CD1c-positive myeloid dendritic cell (primary cell): ENCODE measurements around the gene CCDC116.
A peak's percentile ranks its signal among the peaks of the same experiment; 100 is the strongest.
"Not testable (repeated sequence)": the region's sequence is repeated elsewhere in the genome, so short reads cannot be mapped to it uniquely, and the experiment has no call there.

Source experiments
- DNase-seq: peaks from one replicate; pipeline ENCODE4 v3.0.0-alpha.2; 2016; ENCODE audit errors: extremely low spot score

Gene CCDC116

DNA sequence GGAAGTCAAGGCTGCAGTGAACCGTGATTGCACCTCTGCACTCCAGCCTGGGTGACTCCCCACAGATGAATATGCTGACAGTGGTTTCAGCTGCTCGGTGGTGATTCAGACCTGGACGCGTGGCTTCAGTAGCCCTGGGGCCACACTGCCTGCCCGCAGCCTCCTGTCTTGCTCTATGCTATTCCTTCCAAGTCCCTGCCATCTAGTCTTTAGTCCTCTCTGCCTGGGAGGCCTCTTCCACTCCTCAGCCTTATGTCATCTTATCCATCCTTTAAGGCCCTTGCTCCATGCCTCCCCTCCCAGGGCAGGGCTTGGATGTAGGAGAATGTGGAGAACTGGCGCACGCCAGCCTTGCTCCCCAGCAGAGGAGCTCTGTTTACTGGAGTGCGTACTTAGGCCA, 25.8 kb upstream of the CCDC116 start:
- DNase-seq = no peak

DNA sequence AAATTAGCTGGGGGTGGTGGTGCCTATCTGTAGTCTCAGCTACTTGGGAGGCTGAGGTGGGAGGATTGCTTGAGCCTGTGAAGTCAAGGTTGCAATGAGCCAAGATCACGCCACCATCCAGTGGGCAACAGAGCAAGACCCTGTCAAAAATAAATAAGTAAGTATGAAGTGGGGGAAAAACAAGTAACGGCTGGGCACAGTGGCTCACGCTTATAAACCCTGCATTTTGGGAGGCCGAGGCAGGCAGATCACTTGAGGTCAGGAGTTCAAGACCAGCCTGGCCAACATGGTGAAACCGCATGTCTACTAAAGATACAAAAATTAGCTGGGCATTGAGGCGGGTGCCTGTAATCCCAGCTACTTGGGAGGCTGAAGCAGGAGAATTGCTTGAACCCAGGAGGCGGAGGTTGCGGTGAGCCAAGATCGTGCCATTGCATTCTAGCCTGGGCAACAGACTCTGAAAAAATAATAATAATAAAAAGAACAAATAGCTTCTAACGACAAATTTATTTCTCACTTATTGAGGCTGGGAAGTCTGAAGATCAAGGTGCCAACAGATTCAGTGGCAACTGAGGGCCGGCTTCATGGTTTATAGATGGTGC, 22.9 kb upstream of the CCDC116 start:
- not testable (repeated sequence) for DNase-seq

DNA sequence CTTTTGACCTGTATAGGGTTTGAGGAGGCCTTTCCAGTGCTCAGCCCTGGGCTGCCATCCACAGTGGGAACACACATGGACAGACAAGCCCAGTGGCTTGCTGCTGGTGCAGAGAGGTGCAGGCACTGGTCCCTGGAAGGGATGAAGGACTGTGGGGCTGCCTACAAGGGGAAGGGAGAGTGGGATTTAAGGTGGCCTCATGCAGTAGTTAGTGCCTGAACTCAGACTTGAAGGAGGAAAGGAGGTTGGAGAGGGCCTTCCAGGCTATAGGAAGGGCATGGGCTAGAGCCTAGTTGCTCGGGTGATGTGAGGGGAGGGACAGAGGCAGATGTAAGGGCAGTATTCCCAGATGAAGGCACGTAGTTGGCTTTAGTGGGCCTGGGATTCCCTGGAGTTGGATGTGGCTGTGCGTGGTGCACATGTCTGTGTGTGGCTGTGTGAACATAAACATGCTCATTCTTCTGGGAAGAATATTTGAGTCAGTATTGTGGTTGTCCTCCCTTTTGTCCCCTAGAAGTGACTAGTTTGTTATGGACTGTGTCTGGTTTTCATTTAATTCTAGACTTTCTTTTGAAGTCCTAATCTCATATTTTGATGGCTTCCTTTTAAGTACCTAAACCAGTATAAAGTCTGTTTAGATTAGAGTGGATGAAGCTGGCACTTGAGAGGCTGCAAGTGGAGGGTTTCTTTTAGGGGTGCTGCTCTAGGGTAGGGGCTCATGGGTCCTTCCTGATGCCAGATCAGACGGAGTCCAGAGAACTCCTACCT, 21.2 kb upstream of the CCDC116 start:
- DNase-seq = no peak

DNA sequence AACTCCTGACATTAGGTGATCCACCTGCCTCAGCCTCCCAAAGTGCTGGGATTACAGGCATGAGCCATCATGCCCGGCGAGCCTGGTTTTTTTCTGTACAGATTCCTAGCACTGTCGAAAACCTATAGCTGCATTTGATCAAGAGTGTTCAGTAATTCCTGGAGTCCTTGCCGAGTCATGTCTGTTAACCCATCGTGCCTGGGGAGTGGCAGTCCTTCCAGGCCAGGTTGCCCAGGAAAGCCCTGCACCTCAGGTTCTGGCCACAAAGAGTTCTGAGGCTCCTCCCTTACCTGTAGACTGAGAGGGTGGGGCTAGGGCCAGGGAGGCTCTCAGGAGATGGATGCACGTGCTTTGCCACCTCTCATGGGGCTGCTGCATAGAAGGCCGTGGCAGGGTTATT, 19.7 kb upstream of the CCDC116 start:
- no peak for DNase-seq

DNA sequence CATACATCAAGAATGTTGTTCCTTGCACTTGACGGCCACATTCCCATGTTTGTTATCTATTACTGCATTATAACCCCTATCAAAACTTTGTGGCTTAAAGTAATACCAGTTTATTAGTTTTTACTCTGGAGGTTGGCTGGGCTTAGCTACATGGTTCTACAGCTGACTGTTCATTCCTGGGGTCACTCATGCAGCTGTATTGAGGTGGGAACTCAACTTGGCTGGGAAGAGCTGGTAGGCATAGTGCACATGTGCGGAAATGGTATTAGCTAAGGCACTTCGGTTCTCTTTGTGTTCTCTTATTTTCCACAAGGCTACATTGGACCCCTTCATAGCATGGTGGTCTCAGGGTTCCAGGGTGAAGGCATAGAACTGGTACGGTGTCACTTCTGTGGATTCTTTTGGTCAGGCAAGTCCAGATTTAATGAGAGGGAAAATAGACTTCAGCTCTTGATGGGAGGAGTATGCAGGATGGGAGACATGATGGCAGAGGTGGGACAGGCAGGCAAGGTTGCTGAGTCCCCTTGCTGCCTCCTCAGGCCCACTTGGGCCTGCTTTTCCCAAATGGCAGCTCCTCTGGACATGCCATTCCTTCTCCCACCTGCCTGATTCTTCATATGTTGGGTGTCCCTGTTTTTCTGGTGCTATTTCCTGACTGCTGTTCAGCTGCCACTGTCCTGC, 18.9 kb upstream of the CCDC116 start:
- no peak for DNase-seq

DNA sequence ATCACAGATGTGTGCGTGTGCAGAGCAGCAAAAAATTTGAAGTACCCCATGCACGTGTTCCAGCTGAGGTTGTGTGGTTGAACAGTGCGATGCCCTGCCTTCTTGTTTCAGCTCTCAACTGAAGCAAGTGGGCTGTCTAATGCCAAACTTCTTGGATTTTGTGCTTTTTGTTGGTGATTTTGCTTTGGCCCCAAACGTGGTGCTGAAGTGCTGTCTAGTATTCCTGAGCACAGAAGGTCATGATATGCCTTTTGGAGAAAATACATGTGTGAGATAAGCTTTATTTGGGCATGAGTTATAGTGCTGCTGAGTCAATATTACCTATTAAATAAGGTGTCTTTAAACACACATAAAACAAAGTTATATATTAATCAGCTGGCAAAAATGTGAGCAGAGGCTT, 16.8 kb upstream of the CCDC116 start:
- no peak for DNase-seq

DNA sequence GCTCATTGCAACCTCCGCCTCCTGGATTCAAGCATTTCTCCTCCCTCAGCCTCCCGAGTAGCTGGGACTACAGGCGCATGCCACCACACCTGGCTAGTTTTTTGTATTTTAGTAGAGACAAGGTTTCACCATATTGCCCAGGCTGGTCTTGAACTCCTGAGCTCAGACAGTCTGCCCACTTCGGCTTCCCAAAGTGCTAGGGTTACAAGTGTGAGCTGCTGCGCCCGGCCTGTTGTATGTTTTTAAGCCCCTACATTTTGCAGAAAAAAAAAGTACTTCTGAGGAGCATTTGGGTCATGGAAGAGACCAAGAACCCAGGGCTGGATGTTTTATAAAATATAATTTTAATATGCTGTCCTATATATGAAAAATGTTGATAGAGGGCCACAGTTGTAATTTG, 15.2 kb upstream of the CCDC116 start:
- DNase-seq = not testable (repeated sequence)

DNA sequence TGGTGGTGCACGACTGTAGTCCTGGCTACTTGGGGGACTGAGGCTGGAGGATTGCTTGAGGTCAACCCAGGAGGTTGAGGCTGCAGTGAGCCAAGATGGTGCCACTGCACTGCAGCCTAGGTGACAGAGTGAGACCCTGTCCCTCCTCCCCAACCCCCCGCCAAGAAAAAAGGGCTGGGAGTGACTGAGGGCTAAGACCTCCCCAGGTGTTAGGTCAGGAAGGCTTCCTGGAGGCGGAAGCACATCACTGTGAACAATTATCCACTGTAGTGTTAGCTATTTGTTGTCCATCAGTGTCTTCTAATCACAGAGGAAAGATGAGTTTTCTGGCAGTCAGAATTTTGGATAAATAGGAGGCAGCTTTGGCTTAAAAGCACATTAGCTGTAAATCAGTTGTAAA, 11.5 kb upstream of the CCDC116 start:
- no peak for DNase-seq

DNA sequence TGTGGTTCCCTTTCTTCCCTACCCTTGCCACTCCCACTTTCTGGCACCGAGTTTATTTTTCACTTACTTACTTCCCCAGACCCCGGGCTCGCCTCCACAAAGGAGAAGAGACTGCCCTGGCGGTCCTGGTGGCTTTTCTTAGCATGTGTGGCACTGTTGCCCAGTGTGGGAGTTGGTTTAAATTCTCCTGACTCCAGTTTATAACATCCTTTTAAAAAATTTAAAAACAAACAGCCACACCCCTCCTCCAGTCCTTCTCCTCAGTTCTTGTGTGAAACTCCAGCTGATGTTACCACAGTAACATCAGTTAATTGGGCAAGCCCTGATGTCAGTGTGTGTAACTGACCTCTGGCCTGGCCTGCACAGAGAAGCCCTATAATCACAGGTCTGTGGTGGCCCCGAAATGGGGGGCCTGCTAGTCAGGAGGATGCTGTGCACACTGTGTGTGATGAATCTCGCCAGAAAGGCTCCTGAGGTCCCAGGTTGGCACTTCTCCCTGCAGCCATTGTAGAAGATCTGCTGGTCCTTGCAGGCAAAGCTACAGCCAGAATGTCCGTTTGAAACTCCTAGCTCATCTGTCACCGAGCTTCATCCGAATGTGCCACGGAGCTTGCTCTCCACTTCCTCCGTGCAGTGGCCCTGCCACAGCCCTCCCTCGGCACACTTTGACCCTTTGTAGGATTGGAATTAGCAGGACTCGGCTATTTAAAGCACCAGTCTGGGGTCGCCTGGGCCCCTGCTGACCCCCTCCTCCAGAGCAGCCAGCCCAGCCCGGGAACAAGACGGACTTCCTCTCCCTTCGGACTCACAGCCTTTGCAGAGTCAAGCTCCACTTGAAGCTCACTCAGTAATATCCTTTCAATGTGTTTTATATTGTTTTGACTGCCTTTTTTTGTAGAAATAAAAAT, 10.3 kb upstream of the CCDC116 start:
- peak; percentile 91 for DNase-seq

DNA sequence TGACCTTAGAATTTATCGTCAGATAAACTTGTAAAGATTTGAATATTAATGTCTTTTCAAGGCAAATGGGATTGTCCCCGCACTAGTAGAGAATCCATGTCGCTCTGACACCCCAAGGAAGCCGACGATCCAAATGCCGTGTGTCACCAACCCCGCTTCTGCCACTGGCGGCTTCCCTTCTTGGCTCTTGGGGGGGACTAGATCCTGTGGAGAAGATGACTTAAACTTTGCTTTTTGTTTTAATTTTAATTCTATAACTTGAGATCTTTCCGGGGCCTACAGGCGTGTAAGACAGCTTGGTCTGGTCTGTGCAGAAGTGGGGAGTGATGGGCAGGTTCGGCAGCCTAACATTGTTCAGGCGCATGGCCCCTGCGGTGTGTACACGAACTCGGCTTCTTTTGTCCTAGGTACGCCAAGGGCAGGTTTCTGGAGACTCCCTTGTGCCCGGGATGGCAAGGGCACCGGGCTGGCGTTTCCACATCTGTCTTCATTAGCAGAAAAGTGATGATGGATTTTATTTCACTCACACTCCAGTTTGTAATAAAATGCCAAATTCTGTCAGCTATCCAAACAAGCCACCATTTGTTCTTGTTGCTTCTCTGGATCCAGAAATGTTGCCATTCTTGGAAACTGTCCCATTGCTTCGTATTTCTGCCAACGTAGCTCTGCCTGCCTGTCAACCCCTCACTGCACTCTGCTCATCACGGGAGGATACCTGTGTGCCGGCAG, 9.5 kb upstream of the CCDC116 start:
- DNase-seq = no peak

DNA sequence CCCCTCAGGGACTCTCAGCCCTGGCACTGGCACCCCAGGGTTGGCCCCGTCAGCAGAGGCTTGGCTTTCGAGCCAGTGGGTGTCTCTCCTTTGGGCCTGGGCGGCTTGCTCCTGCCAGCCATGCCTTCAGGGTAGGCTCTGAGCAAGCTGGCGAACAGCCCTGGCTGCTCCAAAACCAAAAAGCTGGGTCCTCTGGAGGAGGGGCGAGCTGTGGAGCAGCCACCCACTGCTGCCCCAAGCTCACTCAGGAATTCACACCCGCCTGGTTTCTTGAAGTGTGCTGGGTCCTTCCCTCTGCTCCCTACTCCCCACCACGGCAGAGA, 9.0 kb upstream of the CCDC116 start:
- no peak for DNase-seq

DNA sequence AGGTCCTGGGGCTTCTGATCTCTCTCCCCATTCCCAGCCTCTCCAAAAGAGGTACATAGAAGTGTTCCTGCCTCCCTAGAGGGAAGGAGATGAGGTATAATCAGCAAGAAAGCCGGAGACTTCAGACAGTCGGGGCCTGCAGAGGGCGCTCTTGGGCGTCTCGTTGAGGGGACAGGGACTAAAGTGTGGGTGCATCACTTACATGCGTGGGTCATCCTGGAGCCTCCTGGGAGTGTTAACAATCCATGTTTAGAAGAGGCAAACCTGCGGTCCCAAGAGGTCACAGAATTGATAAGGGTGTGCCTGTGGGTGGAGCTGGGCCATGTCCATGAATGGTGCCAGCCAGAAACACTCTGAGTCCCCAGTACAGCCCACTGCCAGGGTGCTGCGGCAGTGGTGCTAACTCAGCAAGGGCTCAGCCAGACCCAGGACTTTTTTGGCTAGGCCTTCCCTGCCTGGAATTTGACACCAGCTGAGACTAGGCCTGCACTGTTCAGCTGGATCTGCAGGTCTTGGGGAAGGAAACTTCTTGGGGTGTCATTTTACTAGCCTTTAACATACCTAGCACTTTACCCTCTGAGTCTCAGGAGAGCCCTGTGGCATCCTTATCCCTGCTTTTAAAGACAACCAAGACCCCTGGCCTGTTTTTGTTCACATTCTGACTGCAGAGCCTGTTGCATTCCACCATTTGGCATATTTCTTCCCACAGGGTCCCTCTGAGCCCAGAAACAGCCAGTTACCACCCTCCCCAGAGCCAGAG, 8.3 kb upstream of the CCDC116 start:
- DNase-seq = peak; percentile 18

DNA sequence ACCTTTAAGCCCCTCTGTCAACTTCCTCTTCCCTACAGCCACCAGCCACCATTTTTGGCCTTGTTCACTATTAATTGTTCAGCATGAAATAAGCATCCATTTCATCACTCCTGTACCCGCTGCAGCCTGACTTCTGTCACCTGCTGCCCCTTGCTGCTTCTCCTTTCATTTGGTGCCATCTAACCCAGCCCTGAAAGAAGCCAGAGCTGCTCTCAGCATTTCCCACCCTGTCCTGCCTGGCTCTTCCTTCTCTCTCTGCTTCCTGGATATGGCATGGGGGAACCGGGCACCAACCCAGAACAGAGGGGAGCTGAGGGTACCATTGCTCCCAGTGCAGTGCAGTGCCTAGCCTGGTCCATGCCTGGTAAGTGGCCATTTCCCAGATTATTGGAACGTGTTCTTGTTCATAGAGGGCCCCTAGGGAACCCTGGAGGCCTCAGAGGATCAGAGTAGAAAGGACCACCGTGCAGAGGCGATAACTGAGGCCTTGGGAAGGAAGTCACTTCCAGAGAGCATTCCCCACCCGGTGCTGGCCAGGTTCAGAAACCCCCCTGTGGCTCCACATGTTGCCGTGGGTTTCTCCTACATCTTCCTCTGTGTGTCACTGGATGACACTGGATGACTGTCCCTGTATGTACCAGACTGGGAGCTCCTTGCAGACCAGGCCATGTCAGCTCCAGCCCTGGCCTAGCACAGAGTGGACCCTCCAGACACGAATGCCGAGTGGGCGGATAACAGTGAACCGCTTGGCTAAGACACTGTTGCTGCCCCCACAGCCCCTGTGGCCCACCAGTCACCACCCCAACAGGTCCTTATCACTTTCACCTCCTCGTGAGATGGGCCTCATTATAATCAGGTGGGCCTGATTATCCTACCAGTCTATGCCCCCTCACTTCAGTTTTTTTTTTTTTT, 7.4 kb upstream of the CCDC116 start:
- no peak for DNase-seq

DNA sequence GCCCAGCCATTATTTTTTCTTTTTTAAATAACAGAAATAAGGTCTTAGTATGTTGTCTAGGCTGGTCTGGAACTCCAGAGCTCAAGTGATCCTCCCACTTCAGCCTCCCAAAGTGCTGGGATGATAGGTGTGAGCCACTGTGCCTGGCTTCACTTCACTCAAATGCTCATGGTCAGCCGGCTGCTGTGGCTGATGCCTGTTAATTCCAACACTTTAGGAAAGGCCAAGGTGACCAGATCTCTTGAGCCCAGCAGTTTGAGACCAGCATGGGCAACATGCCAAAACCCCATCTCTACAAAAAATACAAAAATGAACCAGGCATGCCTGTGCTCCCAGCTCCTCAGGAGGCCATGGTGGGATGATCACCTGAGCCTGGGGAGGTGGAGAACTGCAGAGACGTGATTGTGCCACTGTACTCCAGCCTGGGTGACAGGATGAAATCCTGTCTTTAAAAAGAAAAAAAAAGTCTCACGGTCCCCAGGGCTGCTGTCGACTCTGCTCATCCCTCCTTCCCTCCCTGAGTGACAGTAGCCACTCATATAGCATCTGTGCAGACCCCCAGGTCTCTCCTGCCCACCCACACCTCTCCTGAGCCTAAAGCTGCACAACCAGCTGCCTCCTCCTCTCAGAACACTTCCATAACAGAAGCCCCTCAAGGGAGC, 6.4 kb upstream of the CCDC116 start:
- DNase-seq = no peak

DNA sequence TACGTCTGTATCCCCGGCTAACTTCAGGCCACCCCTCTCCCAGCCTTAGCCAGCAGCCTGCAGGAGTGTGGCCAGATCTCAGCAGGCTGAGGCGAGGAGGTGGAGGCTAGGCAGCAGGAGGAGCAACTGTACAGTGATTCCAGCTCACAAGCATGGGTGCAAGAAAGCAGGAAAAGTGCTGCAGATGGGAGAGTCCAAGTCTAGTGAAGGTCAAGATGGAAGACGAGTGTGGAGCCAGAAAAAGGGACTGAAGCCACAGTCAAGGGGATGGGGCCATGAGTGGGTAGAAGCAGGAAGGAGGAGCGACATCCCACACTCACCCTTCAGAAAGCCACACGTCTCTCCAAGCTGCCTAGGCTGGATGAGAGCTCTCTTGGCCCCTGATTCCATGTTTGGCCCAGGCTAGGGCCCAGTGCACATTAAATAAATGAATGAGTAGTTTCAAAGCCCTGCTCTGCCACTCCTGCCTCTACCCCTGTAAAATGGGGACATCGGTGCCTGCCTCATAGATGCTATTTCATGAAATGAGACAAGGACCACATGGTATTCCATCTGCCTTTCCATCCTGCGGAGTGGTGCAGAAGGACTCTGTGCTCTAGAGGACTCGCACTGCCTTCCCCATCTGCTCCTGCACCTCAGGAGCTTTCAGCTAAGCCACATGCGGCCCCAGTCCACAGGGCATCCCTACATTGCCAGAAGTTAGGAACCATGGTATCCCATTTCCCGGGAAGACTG, 5.7 kb upstream of the CCDC116 start:
- DNase-seq = no peak

DNA sequence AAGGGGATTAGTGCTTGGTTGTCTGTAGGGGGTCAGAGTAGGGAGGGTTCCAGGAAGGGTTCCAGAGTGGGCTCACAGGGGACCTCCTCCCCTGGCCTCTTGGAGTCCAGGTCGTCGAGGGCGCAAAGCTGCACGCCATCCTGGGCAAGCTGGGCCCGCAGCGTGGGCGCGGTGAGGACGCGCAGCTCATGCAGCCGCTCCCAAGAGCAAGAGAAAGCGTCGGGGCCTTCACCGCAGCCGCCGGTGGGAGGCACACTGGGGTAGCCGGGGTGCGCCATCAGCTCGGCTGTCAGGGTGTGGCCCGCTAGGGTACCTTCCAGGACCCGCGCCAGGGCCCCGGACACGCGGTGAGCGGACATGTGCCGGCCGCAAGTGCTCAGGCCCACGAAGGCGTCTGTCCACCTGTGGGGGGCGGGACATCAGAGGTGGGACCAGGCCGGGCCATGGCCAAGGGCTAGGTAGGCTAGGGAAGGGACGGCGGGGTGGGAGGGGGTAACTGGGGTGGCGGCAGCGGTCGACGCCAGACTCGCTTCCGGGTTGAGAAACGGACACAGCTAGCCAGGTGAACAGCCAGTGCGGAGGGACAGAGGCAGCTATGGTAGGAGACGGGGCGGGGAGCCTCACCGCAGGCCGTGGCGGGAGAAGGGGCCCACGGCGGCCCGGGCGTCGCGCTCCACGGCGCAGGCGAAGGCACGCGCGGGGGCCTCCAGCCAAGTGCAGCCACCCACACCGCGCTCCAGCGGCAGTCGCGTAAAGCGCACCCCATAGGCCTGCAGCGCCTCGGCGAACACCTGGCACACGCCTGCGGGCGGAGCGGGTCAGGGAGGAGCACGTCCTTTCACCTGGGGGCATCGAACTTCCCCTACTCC, 3.9 kb upstream of the CCDC116 start:
- no peak for DNase-seq
